ENCODE data around the gene SVIL.
"Not testable (repeated sequence)": the region's sequence is repeated elsewhere in the genome, so short reads cannot be mapped to it uniquely, and the experiment has no call there.

Gene SVIL

DNA sequence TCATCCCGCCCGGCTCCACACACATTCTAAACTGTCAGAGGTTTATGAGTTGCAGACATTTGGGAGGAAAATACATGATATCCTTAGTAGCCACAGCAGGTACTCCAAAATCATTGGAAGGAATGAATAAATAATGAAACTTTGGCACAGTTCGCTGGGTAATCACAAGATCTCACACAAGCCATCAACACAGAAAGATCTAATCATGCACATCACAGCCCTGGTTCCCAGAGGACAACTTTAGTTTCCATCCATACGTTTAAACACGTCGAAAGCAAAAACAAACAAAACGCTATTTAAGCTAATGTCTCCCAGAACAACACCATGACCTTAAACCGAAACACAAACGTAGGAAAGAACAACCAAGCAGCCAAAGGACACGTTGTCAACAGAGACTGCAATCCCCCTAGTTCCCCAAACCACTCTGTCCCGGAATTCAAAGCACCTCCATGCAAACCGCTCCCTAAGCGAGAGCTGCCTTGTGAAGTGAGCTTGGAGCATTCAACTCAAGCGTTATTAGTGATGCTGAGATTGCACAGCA lies 12.3 kb downstream of the SVIL start:
- no peak for DNase-seq

DNA sequence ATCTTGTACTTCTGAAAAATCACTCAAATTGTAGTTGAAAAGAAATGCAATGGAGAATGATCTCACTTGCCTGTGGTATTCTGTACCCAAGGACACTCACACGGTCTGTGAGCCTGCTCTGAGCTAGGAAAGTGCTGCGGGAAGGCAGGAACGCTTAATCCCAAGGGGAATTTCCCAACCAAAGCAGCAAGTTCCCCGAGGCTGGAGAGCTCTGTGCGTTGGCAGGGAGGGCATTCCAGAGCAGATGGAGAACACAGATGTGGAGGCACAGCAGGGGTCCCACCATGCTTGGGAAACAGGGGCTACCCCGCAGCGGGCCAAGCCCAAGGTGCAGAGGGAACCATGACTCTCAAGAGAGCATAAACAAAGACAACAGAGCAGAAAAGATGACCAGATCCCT lies 13.6 kb downstream of the SVIL start:
- no peak for DNase-seq

DNA sequence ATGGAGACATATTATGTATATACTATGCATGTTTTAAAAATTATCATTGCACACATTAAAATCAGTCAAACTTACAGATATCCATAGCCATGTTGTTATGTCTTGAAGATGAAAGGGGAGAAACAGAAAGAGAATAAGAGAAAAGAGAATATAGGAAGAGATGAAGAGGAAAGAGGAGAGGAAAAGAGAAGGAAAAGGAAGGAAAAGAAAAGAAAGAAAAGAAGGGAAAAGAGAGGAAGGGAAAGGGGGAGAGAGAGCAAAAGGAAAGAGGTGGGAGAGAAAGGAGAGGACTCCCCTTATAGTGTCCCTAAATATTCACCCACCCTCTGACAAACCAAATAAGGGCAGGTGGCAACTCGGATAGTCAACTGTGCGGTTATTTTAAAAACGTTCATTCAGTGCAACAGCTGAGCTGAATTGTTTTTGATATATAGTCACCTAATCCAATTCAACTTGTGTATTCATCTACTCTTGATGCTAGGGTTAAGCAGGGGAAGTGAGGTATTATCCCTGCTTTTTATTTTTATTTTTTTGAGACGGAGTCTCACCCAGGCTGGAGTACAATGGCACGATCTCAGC lies 14.6 kb downstream of the SVIL start:
- DNase-seq, result no peak

DNA sequence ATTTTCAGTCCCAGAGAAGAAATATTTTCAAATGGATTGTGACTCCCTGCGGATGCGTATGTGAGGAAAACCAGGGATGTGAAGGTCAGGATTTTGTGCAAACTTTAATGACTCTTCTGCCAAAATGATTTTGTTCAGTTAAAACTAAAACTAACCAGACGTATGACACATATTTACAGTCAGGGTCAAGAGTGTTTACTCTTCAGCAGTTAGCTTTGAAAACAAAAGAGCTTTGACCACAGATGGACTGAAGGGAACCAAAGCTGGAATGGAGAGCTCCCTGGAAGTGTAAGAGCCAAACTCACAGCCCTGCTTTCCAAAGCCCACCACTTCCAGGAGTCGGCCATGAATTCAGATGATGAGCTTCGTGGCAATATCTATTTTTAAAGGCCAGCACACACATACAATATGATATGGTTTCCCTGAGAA lies 15.5 kb downstream of the SVIL start:
- no peak for DNase-seq

DNA sequence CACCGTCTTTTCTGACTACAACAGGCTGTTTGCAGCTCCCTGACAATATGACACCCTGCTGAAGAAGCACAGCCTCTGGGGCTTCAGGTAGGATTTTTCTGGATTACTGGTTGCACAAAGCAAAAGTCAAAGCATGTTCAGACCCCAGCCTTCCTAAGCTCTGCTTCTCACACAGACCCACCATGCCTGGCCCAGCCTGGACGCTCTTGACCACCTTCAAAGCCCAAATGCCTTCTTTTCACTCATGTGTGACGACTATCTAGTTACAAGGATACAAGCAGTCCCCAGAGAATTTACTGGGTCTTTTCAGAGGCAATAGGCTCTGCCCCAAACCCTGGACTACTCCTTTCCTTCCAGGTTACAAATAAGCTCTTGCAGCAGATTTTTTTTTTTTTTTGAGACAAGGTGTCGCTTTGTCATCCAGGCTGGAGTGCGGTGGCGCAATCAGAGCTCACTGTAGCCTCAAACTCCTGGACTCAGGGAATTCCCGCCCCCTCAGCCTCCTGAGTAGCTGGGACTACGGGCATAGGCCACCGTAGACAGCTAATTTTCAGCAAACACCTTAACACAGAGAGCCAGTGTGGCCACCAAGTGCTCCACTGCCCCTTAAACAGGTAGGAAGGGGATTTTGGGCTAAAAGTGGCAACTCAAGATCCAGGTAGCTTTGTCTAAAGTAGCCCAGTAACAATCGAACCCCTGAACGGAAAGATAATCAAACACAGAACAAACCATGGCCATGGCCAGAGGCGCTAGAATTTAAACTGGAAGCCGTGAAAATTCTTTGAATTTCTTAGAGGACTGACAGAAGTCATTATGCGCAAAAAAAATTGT lies 16.2 kb downstream of the SVIL start:
- no peak for DNase-seq

DNA sequence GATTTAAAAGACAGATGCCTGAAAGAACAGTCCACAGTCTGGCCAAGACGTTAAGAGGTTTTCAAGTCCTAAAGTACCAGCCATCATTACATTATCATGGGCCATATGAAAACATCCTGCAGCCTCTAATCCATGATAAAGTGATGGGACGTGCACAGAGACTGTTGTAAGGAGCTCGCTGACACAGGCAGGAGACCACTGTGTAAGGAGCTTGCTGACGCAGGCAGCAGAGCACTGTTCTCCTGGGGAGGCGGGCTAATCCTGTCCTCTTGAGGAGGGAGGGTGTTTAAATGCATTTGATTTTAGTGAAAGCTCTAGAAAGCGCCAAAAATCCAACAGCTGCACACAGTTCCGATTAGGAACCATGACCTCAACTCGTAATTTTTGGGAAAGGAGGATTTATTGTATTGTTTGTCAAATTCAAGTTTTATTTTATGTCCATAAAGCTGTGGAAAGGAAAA lies 16.9 kb downstream of the SVIL start:
- no peak for DNase-seq

DNA sequence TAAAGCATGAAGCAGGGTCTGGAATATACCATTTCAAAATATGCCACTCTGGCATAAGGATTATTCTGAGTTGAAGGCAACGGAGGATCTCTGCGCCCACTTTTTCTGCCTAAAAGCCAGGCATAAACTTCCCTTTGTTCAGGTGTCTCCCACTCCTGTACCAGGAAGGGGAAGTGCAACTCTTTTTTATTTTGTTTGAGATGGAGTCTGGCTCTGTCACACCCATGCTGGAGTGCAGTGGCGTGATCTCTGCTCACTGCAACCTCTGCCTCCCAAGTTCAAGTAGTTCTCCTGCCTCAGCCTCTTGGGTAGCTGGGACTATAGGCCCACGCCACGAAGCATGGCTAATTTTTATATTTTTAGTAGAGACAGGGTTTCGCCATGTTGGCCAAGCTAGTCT lies 18.2 kb downstream of the SVIL start:
- no peak for DNase-seq

DNA sequence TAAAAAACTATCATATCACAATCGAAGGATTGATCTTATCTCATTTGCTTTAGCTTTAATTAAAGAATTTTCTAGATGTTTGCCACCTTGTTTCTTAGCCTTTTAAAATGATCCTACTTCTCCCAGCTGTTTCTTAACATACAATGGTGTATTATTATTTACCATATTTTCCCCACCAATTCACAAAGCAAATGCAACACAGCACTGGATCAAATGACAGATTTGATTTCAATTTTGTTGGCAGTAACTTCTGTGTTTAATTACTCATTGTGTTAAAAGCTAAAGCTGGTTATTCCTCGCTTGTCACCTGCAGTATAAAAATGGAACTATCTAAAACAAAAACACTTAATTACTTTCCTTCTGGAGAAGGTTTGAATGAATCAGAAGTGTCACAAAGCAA lies 19.6 kb downstream of the SVIL start:
- DNase-seq, result no peak

DNA sequence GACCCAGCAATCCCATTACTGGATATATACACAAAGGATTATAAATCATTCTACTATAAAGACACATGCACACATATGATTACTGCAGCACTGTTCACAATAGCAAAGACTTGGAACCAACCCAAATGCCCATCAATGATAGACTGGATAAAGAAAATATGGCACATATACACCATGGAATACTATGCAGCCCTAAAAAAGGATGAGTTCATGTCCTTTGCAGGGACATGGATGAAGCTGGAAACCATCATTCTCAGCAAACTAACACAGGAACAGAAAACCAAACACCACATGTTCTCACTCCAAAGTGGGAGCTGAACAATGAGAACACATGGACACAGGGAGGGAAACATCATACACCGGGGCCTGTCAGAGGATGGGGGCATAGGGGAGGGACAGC lies 20.5 kb downstream of the SVIL start:
- not testable (repeated sequence) for DNase-seq

DNA sequence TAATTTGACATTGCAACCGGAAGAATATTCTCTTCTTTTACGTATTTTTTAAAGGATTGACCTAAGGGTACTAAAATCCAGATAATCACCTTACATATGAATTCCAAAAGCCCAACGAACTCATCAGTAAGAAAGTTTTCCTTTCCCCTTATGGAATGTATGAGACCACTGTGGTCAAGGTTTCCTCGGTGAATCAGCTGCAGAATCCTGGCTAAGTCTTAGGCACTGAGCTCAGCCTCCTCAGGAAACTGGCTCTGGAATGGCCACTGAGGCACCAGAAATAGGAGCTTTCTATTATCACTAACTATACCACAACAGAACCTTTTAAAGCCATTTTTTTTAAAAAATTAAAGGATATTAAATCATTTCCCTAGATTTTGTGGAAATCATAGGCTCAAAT lies 21.0 kb downstream of the SVIL start:
- DNase-seq, result no peak

DNA sequence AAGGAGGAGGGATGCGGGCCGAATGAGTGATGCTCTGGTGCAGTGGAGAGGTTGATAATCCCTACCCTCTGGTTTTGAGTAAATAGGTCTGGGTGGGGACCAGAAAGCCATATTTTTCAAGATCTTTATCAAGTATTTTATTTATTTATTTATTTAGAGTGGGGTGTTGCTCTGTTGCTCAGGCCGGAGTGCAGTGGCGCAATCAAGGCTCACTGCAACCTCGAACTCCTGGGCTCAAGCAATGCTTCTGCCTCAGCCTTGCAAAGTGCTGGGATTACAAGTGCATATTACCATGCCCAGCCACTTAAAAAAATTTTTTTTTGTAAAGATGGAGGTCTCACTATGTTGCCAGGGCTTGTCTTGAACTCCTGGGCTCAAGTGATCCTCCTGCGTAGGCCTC lies 21.6 kb downstream of the SVIL start:
- no peak for DNase-seq

DNA sequence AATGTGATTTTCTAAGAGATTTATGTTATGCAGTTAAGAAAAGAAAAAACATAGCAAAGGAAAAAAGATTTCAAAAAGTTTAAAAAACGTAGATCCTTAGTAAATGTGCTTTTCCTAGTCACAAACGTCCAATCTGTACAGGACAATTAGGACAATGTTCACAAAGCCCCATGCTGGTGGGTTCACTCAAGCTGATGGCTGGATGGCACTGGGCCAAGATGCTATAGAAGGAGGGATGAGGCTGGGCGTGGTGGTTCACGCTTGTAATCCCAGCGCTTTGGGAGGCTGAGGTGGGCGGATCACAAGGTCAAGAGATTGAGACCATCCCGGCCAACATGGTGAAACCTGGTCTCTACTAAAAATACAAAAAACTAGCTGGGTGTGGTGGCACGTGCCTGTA lies 22.1 kb downstream of the SVIL start:
- DNase-seq, result no peak

DNA sequence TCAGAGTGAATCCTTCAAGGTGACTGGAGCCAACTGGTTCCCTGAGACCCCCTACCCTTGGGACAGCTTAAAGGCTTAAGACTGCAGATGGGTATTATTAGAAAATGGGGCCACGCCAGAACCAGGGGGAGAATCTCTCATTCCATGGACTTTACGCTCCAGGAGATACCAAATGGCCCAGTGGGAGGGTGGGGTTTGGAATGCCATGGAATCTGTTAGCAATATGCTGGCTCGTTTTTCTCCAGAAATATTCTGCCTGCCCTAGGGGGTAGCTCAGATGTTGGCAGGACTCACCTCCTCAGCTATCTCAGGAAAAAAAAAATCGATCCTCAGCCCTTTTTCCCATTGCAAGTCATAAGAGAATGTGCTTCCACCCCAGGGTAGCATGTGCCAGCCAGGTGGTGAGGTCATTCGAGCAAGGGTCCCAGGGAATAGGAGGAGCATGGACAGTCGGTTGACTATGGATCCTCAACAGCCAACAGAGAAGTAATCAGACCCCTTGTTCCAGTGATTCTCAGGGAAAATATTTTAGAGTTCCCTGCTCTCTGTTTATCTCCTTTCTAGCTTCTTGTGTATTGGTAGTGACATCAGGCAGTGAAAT lies 22.9 kb downstream of the SVIL start:
- no peak for DNase-seq

DNA sequence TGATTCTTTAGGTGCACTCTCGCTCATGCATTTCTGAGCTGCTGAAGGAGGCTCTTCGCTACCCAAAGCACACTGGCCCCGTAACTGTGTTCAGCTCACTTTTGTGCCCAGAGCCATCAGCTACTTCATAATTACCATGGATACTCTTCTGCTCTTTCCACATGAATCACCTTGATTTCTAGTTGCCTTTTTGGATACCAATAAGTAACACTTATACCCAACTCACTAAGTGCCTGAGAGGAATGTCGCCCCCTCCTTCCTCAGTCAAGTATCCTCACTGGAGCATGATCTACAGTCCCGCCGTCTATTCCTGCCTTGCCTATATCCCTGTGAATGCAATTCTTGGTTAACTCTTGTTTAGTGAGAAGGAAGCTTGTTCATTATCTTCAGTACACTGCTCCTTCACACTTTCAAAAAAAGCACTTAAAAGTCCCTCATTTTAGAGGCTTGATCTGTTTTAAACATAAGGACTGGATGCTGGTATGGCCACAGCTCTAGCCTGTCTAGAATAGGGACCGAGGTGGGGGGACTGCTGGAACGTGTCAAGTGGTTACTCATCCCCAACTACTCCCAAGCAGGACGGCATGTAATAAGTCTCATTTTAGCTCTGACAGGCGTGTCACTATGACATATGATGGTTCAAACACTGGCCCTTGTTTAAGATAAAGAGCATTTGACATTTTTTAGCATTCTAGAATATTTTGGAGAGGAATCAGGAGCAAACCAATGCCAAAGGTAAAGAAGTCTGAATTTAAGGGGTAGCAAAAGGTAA lies 23.7 kb downstream of the SVIL start:
- DNase-seq, result no peak

DNA sequence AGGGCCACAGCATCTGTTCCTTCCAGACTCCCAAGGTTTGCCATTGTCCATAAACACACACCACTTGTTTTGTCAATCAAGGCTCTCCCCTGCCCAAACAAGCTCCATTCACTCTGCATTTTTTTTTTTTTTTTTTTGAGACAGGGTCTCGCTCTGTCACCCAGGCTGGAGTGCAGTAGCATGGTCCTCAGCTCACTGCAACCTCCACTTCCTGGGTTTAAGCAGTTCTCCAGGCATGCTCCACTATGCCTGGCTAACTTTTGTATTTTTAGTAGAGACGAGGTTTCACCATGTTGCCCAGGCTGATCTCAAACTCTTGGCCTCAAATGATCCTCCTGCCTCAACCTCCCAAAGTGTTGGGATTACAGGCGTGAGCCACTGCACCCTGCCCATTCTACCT lies 24.4 kb downstream of the SVIL start:
- not testable (repeated sequence) for DNase-seq

DNA sequence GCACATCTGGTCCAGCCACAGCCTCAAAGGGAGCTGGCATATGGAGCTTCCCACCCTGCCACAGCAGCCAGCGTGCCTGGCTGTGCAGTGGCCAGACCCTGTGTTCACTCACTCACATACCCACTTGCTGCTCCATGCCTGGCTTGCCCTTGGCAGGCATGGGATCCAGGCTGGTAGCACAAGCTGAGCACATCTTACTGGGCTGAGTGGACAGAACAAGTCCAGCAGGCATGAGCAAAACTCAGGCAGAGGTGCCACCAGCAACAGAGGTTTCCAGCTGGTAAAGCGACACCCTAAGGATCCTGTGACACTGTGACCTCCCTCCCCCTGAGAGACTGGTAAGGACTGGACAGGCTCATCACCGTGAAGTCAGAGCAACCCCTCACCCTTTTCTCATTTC lies 25.1 kb downstream of the SVIL start:
- DNase-seq, result no peak

DNA sequence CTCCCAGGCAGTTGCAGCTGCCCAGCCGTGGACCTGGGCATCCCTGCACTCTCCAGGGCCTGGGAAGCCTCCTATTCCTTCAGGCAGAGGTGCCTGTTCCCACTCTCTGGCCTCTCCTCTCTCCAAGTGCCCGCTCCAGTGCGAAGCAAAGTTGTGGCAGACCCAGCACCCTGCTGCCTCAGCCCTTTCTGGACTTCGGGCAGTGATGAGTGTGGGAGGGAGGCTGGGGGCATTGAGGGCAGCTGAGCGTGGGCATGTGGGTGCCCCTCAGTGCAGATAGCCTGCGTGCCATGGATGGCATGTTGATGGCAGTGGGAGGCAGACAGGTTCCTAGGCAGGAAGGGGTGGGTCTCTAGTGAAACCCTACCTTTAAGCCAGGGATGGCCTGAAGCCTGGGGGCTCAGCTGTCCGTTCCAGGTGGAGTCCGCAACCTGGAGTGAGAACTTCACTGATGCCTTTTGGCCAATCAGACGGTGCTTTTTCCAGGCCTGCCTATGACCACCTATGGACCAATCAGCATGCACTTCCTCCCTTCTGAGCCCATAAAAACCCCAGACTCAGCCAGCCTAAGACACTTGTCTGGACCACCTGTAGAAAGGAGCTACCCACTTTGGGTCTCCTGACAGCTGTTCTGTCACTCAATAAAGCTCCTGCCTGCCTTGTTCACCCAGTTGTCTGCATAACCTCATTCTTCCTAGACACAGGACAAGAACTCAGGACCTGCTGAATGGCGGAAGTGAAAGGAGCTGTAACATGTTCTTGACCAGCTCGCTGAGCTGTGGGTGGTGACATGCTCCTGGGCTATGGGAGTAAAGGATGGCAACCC lies 26.1 kb downstream of the SVIL start:
- DNase-seq, result no peak

DNA sequence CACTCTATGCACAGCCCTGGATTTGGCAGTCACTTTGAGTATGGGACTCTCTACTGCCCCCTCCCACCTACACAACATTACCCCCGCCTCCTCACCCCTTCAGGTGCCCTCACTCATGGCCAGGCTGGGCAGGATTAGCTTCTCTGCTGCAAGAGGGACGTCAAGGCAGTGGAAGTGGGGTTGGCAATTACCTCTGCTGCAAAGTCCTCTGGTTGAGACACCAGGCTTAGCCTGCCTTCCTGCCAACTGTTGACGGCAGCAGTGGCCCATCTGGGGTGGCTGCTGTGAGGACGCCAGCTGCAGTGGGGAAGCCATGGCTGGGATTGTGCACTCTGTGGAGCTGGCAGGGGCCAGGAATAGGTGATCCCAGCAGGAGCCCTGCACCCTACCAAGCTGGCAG lies 26.7 kb downstream of the SVIL start:
- no peak for DNase-seq

DNA sequence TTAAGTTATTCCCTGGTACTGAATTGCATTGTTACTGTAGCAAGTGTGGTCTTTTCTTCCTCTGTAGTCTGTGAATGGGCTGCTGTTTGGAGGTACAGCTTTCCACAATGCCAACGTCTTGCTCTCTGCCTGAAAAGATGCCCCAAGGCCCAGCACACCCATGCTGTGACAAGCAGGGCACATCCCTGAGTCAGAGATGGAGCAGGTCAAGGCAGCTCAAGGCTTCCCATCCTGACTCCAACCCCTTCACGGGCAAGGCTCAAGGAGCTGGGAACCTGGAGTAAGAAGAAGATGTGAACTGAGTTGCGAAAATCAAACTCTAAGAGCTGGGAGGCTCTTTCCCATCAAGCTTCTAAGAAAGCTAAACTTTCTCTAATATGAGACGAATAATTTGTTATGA lies 27.2 kb downstream of the SVIL start:
- no peak for DNase-seq

DNA sequence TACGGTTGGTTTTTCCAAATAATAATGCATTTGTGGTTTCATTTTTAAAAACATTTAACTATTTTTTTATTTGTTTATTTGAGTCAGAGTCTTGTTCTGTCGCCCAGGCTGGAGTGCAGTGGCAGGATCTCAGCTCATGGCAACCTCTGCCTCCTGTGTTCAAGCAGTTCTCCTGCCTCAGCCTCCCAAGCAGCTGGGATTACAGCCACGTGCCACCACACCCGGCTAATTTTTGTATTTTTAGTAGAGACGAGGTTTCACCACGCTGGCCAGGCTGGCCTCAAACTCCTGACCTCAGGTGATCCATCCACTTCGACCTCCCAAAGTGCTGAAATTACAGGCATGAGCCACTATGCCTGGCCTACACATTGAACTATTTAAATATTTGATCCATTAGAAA lies 28.1 kb downstream of the SVIL start:
- not testable (repeated sequence) for DNase-seq

DNA sequence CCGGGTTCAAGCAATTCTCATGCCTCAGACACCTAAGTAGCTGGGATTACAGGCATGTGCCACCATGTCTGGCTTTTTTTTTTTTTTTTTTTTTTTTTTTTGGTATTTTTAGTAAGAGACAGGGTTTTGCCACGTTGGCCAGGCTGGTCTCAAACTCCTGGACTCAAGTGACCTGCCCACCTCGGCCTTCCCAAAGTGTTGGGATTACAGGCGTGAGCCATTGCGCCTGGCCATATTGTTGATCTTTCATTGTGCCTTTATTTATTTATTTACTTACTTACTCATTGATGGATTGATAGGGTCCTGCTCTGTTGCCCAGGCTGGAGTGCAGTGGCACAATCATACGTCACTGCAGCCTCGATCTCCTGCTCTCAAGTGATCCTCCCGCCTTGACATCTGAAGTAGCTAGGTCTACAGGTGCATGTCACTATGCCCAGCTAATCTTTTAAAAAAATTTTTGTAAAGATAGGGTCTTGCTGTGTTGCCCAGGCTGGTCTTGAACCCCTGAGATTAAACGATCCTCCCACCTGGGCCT lies 30.4 kb downstream of the SVIL start:
- DNase-seq, result no peak

All from T-helper 2 cell (primary cell).